M059J (cell line): ENCODE data around the gene ZFP28. TPM values are rescaled to one million over a fixed set of nuclear protein-coding genes. Genes with fewer than 3 reads are reported as not detected.

ENCODE experiments used
- DNase-seq: peaks from one replicate; pipeline ENCODE4 v3.0.0-alpha.2; 2012; ENCODE audit warnings: low read depth
- total RNA-seq: library from RNA; depleted of rRNA; stranded (reverse); fragments of >200 nt; shearing (Covaris generic); gene quantifications from 2 replicates; pipeline ENCODE4 v1.2.3, GENCODE V29; 2014; rRNA removed

Gene ZFP28
- 4.2 and 5.6 TPM in 2 replicates for total RNA-seq

DNA sequence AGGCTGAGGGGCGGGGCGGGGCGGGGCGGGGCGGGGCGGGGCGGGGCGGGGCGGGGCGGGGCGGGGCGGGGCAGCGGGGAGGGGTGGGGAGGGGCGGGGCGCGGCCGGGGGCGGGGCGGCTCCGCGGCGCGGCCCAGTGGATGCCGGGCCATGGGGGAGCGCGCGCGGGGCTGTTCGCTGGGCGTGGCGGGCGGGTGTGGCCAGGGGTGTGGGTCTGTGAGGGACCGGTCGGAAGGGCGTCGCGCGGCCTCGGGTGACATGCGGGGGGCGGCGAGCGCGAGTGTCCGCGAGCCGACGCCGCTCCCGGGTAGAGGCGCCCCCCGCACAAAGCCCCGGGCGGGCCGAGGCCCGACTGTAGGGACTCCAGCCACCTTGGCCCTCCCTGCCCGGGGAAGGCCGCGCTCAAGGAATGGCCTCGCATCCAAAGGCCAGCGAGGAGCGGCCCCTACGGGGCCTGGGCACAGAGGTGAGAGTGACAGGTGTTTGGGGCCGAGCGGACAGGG lies at the start of gene ZFP28:
Gene ZFP28, plus strand, starts transcription at position 188 of the 503 bp plus-strand sequence. Its CDS starts 71 bp downstream, at position 259.
- no peak for DNase-seq

GRCh38 chr19:56491399-56491798 lies 47.3 kb upstream of the ZFP28 start:
- DNase-seq: no peak

GRCh38 chr19:56504581-56504980 lies 34.2 kb upstream of the ZFP28 start:
- DNase-seq: peak; percentile 70

DNA sequence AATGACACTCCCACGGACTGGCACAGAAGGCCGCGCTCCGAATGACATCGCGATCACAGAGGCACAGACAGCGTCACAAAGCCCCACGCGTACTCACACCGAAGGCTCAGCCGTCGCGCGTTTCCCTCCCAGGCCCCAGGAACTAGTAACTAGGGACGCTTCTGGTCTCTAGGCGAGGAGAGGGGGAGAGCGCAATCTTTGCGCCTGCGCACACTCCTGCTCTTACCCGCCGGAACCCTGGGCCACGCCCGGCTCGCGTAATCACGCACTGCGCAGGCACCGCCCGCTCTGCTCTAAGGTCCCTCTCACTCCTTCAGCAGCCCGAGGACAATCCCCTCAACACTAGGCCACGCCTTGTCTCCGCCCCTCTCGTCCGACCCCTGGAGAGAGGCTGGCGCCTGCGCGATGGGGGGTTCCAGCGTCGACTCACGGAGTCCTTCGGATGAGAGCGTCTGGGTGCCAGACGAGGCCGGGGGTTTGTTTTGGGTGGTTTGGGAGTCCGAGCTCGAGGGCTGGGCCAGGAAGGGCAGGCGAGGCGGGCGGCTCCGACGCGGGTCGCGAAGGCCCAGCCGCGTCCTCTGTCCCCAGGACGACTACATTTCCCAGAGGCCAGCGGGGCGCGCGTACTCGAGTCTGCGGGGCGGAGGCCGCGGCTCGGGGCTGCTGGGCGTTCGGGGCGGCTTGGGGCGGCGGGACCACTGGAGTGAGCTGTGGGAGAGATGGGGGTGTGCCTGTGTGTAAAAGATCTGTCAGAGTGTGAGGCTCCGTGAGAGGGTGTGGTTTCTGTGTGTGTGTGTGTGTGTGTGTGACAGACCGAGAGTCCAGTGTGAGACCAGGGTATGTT lies 31.1 kb upstream of the ZFP28 start, which contains the start of gene ZNF471:
Gene ZNF471, plus strand, starts transcription at position 410 of the 844 bp plus-strand sequence. CDS start 3,717 bp downstream, outside the sequence.
- DNase-seq: peak; percentile 98

- DNase-seq: no peak
These were observed 30.4 kb upstream of the ZFP28 start for GRCh38 chr19:56508290-56508778.

DNA sequence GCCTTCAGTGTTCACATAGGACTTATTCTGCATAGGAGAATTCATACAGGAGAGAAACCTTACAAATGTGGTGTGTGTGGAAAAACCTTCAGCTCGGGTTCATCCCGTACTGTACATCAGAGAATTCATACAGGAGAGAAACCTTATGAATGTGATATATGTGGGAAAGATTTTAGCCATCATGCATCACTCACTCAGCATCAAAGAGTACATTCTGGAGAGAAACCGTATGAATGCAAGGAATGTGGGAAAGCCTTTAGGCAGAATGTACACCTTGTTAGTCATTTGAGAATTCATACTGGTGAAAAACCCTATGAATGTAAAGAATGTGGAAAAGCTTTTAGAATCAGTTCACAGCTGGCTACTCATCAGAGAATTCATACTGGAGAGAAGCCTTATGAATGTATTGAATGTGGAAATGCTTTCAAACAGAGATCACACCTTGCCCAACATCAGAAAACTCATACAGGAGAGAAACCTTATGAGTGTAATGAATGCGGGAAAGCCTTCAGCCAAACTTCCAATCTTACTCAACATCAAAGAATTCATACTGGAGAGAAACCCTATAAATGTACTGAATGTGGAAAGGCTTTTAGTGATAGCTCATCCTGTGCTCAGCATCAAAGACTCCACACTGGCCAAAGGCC lies 13.4 kb upstream of the ZFP28 start:
- no peak for DNase-seq

DNA sequence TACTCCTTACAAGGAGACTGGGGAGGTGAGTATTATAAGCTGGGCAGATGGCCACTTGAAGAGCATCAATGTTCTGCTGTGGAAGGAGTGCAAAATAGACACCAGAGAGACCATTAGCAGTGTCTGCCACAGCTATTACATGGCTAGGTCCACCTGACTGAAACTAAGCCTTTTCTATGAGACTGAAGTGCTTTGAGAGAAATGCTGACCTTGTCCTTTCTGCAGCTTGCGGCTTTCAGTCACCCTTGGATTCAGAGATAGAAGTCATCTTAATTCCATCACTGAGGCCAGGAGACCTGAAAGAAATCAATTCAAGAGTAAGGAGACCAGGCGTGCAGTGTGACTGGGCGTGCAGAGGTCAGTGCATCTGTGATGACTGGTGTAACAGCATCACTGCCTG lies 1.3 kb upstream of the ZFP28 start:
- DNase-seq: no peak

DNA sequence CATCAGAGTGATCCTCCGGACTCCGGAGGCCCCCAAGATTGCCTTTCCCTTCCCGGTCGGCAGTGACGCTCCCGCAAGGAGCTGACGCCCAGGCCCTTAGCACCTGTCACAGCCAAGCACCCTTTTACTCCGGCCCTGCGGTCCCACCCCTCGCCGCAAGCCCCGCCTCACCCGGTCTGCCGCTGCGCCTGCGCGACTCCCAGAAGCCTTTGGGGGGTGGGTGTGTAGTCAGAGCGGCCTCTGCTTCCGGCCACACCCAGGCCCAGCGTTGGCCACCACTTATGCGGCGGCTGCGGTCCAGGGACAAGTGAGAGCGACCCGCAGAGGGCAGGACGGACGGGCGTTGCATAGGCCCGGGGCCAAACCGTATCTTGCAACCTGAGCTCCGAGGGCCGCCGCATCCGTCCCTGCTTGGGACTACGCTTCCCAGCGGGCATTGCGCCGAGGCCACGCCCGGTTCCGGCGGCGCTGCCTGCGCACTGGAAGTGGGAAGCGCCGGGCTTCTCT lies 441 bp upstream of the ZFP28 start:
- DNase-seq: peak; percentile 84

DNA sequence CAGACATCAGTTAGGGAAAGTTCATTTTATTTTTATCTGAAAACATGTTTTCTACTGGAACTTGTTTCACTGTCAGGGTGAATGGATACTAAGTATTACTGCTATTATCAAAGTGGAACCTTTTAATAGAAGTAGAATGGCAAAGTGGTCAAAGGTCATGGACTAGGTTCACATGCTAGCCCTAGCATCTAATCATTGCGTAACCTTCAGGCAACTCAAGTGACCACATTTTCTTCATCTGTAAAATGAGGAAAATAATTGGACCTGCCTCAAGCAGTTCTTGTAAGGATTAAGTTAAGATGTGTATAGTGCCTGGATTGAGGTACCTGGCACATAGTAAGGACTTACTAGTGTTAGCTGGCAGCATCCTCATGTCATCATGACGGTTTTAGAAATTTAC lies 5.0 kb downstream of the ZFP28 start:
- no peak for DNase-seq

- no peak for DNase-seq
These were observed 8.8 kb downstream of the ZFP28 start for GRCh38 chr19:56547535-56547934.

- DNase-seq: no peak
These were observed 15.6 kb downstream of the ZFP28 start for GRCh38 chr19:56554272-56554869.

DNA sequence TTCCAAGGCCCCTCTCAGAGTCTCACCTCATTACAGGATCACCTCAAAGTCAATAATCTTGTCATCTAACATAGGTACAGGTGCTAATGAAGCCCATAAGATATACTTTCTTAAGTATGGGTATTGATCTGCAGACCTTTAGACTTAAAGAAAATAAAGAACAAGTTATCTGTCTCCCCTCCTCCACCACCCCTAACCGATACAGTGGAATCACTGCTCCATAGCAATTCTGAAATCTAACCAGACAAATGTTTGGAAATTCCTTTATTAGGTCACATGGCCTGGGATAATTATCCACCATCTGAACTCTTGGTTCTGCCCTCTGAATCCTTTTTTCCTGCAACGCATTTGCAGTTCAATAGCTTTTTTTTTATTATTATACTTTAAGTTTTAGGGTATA lies 24.0 kb downstream of the ZFP28 start:
- DNase-seq: no peak

DNA sequence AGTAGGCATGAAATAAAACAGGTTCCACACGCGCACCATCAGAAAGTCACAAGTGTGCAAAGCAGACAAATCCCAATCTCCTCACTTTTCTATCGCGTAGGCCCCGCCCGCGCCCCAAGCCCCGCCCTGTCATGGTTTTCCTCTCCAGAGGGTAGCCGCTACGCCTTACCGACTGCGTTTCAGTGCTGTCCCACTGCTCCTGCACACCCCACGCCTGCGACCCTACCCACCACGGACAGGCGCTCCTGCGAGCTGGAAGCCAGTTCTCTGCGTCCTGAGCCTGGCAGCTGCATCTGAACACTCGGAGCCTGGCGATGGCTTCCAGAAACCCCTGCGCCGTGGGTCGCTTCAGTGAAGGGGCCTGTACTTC lies 28.1 kb downstream of the ZFP28 start:
- peak; percentile 35 for DNase-seq

- DNase-seq: peak; percentile 92
These were observed 28.7 kb downstream of the ZFP28 start, which contains the start of gene ZNF470 for GRCh38 chr19:56567274-56568120. Gene ZNF470, plus strand, starts transcription at chr19:56567468. Its CDS starts 2,844 bp downstream, at chr19:56570312.

DNA sequence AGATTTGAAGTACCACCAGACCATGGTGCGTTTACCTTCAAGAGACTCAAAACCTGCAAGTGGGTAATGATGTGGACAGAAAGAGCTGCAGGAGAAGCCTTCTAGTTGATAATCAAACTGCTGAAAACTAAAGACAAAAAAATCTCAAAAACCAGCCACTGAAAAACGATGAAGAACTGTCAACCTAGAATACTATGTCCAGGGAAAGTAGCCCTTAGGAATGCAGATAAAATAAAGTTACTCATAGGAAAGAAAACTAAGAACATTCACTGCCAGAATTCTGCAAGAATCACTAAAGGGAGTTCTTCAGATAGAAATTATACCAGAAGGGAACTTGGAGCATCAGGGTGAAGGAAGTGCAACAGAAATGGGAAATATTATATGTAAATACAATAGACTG lies 33.8 kb downstream of the ZFP28 start:
- no peak for DNase-seq

DNA sequence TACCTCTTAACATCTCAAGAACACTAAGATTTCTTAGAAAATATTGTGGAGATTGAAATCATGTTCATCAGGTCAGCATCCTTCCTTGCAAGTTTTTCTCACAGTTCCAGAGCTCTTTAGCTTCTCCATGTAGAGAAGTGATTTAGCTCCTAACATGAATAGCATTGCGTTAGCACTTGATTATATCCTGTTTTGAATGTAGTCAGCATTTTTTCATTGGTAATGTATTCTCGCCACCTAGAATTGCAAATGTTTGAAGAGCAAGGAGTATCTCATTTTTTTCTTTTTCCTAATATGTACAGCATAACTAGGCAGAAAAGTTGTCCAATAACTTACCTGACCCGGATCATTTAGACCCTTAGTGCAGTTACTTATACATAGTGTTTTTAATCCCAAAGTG lies 35.2 kb downstream of the ZFP28 start:
- DNase-seq: no peak

- no peak for DNase-seq
These were observed 39.2 kb downstream of the ZFP28 start for GRCh38 chr19:56577719-56578602.

GRCh38 chr19:56594446-56594782 lies 55.7 kb downstream of the ZFP28 start:
- DNase-seq: no peak

DNA sequence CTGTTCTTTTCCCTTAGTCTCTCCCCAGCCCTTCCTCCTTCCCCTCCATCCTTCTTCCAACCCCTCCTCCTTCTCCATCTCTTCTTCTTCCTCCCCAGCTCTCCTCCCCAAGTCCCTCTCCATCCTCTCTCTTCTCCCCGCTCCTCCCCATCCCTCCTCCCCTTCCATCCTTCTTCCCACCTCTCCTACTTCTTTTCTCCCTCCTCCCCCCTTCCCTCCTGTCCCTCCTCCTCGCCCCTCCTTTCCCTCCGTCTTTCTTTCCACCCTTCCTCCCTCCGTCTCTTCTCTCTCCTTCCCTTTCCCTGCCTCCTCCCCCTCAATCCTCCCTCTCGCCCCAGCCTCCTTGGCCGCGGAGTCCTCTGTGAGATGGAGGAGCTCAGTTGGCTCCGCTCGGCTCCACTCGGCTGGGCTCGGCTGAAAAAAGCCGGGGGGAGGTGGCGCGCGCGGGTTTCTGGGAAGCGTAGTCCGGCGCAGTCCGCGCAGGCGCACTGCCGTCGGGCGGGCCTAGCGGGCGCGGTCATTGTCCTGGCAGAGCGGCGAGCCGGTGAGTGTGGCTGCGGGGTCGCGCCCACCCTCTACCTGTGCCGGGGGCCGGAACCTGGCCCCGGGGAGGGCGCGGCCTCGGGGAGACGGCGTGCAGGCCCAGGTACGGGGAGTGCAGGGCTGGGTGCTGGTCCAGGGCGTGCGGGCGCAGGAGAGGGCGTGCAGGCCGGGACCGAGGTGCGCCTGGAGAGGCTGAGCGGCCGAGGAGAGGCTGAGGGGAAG lies 56.2 kb downstream of the ZFP28 start, which contains the start of gene ZNF71:
Gene ZNF71, plus strand, starts transcription at position 520 of the 765 bp plus-strand sequence. CDS start 6,257 bp downstream, outside the sequence.
- peak; percentile 82 for DNase-seq
